Inflammatory macrophage treated with lipopolysaccharide for 4 hours (primary cell): ENCODE measurements around the gene SAMD5.
A peak's percentile ranks its signal among the peaks of the same experiment; 100 is the strongest.

Experiments
- DNase-seq: peaks from one replicate; pipeline ENCODE4 v3.0.0-alpha.2; 2020

Gene SAMD5

GRCh38 chr6:147508042-147508865 is at the start of gene SAMD5:
Gene SAMD5 (plus strand): TSS chr6:147508690. CDS start chr6:147508929, 239 bp downstream.
- DNase-seq = no peak

GRCh38 chr6:147459780-147460179 is 48.7 kb upstream of the SAMD5 start:
- DNase-seq = no peak

DNA sequence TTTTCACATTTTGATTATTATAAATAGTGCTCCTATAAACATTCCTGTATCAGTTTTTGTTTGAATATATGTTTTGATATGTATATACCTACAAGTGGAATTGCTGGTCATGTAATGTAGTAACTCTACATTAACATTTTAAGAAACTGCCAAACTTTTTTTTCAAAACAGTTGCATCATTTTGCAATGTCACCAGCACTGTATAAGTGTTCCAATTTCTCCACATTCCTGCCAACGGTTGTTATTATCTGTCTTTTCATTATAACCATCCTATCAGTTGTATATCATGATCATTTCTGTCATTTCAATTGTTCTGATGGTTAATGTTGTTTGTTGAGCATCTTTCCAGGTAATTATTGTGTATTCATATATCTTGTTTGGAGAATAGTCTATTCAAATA is 44.8 kb upstream of the SAMD5 start:
- DNase-seq = no peak

DNA sequence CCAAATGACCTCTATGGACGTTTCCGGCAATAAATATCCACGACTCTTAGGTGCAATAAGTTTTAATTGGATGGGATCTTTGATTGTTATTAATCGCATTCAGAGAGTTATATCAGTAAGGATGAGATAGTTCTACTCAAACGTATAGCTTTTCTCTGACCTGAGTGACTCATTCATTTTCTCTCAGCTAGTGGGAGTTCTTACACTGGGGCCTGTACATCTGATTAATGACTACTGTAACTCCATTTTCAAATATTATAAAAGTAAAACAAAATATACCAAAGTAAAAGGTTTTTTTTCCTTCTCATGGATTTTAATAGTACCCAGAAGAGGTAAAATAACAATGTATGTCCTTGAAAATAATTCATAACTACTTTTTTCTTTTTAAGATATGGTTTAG is 41.1 kb upstream of the SAMD5 start:
- DNase-seq = no peak

GRCh38 chr6:147467886-147468285 is 40.6 kb upstream of the SAMD5 start:
- no peak for DNase-seq

GRCh38 chr6:147468634-147469033 is 39.9 kb upstream of the SAMD5 start:
- DNase-seq = no peak

DNA sequence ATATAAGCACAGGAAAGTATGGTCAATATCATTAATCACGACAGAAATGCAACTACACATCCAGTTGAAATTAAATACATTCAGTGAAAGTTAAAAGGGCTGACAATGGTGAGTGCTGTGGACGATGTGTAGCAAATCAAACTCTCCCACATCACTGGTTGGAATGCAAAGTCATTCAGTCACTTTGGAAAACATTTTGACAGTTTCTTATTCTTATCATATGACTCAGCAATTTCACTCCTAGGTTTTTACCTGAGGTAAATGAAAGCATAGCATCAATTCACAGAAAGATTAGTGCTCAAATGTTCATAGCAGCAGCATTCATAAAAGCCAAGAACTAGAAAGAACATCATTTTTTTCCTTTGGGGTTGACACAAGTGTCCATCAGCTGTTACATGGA is 28.6 kb upstream of the SAMD5 start:
- DNase-seq = no peak

GRCh38 chr6:147486683-147487082 is 21.8 kb upstream of the SAMD5 start:
- no peak for DNase-seq

- DNase-seq = no peak
These were observed 11.0 kb upstream of the SAMD5 start for GRCh38 chr6:147497472-147497871.

GRCh38 chr6:147503587-147503986 is 4.9 kb upstream of the SAMD5 start:
- DNase-seq = no peak

DNA sequence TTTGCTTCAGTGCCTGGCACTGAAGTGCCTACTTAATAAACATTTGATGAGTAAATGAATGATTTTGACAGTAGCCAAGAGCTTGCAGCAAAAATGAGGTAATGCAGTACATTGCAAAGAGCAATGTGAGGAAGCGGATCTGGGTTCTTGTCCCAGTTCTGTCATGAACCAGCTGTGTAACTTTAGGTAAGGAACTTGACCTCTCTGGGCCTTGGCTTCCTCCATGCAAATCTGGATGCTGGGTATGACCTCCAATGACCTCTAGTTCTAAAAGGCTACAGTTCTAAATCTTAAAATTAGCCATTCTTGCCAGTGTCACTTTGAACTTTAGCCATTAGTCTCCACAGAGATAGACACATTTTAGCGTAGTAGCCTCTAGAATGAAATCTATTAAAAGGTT is 3.6 kb upstream of the SAMD5 start:
- DNase-seq = no peak

DNA sequence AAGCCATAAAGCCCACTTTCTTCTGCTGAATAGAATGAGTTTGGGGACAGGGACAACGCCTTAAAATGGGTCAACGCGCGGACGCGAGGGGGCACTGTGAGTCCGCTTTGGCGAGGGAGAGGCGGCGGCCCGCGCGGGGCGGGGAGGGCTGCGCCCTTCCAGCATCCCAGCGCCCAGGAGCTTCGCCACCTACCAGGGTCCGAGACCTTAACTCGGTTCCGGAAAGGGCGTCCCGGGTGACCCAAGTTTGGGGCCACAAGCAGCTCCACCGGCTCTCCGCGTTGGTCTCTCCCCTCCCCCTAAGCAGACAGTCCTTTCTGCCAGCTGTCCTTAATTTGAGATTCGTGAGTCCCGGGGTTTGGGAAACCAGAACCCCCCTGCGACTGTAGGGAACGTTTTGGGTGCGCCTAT is 1.8 kb upstream of the SAMD5 start:
- peak; percentile 11 for DNase-seq

- no peak for DNase-seq
These were observed 1.1 kb upstream of the SAMD5 start for GRCh38 chr6:147507162-147508041.

GRCh38 chr6:147508866-147509608 is 547 bp downstream of the SAMD5 start:
- no peak for DNase-seq

- no peak for DNase-seq
These were observed 1.4 kb downstream of the SAMD5 start for GRCh38 chr6:147509891-147510290.

- no peak for DNase-seq
These were observed 2.6 kb downstream of the SAMD5 start for GRCh38 chr6:147510929-147511590.

GRCh38 chr6:147514831-147515230 is 6.3 kb downstream of the SAMD5 start:
- no peak for DNase-seq

DNA sequence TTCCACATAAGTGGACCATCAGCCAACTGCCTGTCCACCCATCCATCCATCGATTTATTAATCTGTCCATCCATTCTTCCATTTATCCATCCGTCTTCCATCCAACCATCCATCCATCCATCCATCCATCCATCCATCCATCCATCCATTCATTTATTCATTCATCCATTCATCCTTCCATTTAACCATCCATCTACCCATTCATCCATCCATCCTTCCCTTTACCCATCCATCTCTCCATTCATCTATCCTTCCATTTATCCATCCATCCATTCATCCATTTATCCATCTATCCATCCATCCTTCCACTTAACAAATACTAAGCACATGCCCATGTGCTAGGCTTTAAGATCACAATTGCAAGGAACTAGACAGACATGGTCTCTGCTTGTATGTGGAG is 6.8 kb downstream of the SAMD5 start:
- DNase-seq = no peak

GRCh38 chr6:147522597-147522996 is 14.1 kb downstream of the SAMD5 start:
- no peak for DNase-seq

DNA sequence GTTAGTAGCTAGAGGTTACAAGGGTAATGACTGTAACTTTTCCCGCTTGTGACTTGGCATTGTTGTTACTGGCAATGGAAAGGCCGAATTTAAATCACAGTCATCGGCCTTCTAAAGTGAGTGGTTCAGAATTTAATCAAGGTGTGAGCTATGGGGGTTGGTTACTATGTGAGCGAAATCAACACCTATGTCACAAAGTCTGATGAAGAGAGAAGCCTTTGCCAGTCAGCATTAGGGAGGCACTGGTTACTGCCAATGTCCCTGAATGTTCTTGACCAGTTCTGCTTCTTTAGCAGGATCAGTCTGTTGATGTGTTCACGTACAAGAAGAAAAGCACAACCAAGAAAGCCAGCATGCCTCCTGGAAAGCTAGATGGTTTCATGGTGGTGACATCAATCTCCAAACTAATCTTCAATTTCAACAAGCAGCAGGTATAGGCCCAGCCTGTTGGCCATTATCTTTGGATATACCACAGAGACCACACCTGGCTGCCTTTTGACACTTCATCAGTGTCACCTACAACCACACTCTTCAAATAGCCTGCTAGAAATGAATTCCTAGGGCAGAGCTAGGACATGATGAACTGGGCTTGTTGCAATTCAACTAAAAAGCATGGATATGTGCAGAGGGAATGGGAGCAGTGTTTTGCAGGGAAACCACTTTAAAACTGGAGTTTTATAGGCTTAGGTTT is 17.2 kb downstream of the SAMD5 start:
- no peak for DNase-seq

DNA sequence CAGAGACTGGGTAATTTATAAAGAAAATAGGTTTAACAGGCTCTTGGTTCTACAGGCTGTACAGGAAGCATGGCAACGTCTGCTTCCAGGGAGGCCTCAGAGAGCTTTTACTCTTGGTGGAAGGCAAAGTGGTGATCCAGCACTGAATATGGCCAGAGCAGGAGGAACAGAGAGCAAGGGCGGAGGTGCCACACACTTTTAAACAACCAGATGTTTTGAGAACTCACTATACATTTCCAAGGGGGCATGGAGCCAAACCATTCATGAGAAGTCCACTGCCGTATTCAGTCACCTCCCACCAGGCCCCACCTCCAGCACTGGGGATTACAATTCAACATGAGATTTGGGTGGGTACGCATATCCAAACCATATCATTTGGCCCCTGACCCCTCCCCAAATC is 18.7 kb downstream of the SAMD5 start:
- no peak for DNase-seq

DNA sequence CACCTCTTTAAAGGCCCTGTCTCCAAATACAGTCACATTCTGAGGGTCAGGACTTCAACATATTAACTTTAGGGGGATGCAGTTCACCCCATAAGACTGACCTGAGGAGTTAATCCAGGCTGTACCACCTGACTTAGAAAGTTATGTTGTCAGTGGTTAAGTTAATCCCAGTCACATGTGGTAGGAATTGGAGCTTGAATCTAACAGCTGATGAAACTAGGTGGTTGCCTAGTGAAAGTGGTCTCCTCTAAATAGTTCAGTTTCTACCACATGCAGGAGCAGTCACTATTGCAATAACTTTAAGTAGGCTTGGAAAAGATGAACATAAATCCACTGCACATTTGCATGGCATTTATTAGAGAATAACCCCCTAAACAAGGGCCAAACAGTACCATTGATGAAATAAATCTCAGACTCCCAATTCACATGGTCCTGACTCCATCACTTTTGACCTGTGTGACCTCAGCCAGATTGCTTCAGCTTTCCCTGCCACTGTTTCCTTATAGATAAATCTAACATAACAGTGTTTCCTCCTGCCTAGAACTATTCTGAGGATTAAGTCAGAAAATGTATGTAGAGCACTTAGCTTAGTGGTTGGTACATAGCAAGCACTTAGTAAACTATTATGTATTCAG is 20.1 kb downstream of the SAMD5 start:
- DNase-seq = no peak
